Liver (tissue), 3 donors: Measurements from ENCODE around the gene KCNC4.

Source experiments
- ATF3 ChIP-seq: IDR thresholded peaks from 2 replicates; pipeline ENCODE4 v1.6.1; 2016; ENCODE audit warnings: antibody characterized with exemption
- CTCF ChIP-seq: fragments of 150-350 bp; IDR thresholded peaks from 2 replicates; pipeline ENCODE4 v1.5.1; 2017; ENCODE audit warnings: improper control_type of control experiment, low read depth, low read length; ENCODE audit not compliant: missing input control
- EGR1 ChIP-seq, 2 donors: IDR thresholded peaks; 2 replicates each; pipeline ENCODE4 v1.6.1; 2016 to 2018; ENCODE audit warnings: antibody characterized with exemption in 2 of 2, low read depth in 2 of 2
- HNF4A ChIP-seq, 2 donors: conservative IDR thresholded peaks; 2 replicates each; pipeline ENCODE4 v1.6.1; 2016; ENCODE audit warnings: antibody characterized with exemption in 2 of 2, mild to moderate bottlenecking in 2 of 2
- MAX ChIP-seq: IDR thresholded peaks from 2 replicates; pipeline ENCODE4 v1.6.1; 2016; ENCODE audit warnings: antibody characterized with exemption
- SP1 ChIP-seq: IDR thresholded peaks from 2 replicates; pipeline ENCODE4 v1.6.1; 2018; ENCODE audit warnings: antibody characterized with exemption, mild to moderate bottlenecking
- TAF1 ChIP-seq: conservative IDR thresholded peaks from 2 replicates; pipeline ENCODE4 v1.6.1; 2016; ENCODE audit warnings: antibody characterized with exemption, mild to moderate bottlenecking
- YY1 ChIP-seq: IDR thresholded peaks from 2 replicates; pipeline ENCODE4 v1.6.1; 2016; ENCODE audit warnings: antibody characterized with exemption, mild to moderate bottlenecking
- ZBTB33 ChIP-seq: IDR thresholded peaks from 2 replicates; pipeline ENCODE4 v1.6.1; 2016; ENCODE audit warnings: antibody characterized with exemption
- donor health status: healthy.
- donor health status: healthy.

GRCh38 chr1:110184446-110184845 lies 25.7 kb upstream of the KCNC4 start:
- TF ChIP-seq MAX (no peak), HNF4A (conservative IDR thresholded peaks at IDR 0.05) (no peak), ATF3 (no peak), CTCF (no peak), ZBTB33 (no peak), YY1 (no peak), EGR1 (IDR thresholded peaks at IDR 0.05; ENCODE audit: low read depth in 2 of 2) (no peak), TAF1 (no peak), SP1 (no peak)
